ENCODE data around the gene HIP1R.
"Not testable (repeated sequence)": the region's sequence is repeated elsewhere in the genome, so short reads cannot be mapped to it uniquely, and the experiment has no call there.

The HIP1R gene

GRCh38 chr12:122878780-122879612 lies 43.7 kb downstream of the HIP1R start:
- DNase-seq = no peak

DNA sequence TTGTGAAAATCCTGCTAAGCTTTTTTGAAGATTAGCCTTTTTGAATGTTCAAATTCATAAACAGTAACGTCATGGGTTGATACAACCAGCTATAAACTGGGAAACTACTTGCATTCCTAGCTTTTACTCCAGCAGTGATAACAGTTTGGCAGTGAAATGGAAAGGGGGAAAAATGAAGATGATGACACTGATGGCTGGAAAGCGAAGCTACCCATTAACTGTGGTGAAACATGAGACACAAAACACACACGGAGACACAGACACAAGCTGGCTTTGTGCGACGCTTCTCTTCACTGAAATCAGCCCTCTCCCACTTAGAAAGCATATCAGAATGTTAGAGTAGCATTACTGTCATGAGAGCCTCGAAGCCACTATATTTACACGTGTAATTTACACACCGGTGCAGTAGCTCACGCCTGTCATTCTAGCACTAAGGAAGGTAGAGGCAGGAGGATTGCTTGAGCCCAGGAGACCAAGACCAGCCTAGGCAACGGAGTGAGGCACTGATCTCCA lies 45.0 kb downstream of the HIP1R start:
- no peak for DNase-seq

DNA sequence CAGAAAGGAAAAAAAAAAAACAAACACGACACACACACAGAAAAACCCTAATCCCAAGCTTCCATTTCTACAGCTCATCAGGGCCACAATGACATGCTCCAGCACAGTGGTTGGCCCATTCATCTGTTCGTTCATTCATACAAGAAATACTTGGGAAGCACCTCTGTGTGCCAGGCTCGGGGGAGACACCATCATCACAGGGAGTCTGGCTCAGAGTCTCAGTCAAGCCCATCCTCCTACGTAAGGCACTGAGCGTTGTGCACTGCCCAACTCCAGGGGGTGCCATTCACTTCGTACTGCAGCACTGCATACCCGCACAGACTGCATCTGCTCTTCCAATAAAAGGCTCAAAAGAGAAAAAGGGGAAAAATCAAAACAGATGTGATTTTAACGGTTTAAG lies 45.4 kb downstream of the HIP1R start:
- DNase-seq = no peak

GRCh38 chr12:122882908-122883558 lies 47.8 kb downstream of the HIP1R start:
- no peak for DNase-seq

DNA sequence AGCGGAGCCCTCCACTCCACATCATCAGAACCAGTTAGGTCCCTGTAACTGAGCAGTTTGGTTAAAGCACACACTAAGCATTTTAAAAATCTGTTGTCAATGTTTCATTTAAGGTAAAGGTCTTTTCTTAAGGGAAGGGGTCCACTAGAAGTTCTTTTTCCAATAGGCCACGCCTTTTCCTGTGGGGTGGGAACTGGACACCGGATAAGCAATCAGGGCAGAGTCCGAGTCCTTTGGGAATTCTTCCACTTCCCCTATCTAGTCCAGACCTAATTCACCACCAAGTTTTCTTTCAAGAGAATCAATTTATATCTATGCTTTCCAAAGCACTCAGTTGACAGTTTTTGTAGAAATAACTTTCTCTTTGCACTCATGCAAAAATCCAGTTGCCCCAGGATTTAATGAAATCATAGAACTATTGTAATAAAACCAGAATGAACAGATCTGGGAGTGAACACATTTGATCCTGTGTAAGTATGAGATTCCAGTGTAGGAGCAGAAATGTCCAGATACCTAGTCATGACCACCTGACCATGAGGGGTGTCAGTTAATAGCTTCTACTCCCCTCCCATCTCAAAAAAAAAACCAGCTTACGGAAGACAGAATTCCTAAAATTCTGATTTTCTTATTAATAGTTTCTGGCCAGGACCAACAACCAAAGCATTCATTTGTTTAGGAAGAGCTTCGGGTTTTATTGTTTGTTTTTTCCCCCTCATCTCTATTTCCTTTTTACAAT lies 49.0 kb downstream of the HIP1R start:
- DNase-seq = no peak

DNA sequence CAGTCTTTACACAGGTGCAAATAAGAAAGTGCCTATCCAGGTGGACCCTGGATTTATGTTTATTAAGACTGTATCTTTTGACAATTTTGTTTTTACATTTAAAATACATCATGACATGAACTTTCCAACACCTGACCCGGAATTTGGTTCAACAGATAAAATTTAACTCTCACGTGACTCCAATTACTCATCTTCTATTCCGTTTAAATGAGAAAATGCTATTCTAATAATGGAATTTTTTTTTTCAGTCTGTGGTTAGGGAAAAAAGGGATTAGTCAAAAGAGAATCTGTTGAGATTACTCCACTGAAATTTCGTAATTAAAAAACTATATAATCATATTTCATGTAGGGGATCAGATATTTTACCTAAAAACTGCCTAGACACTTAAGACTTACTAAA lies 49.6 kb downstream of the HIP1R start:
- no peak for DNase-seq

DNA sequence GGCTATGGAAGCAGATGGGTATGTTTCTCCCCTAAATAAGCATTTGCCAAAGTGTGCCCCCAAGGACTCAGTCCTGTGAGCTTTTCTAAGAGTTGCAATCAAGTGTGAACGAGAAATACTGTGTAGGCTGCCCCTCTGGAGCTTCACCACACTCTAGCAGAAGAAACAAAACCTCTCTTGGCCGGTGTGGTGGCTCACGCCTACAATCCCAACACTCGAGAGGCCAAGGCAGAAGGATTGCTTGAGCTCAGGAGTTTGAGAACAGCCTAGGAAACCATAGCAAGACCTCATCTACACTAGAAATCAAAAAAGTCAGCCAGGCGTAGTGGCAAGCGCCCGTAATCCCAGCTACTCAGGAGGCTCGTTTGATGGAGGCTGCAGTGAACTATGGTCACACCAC lies 50.9 kb downstream of the HIP1R start:
- DNase-seq = no peak

DNA sequence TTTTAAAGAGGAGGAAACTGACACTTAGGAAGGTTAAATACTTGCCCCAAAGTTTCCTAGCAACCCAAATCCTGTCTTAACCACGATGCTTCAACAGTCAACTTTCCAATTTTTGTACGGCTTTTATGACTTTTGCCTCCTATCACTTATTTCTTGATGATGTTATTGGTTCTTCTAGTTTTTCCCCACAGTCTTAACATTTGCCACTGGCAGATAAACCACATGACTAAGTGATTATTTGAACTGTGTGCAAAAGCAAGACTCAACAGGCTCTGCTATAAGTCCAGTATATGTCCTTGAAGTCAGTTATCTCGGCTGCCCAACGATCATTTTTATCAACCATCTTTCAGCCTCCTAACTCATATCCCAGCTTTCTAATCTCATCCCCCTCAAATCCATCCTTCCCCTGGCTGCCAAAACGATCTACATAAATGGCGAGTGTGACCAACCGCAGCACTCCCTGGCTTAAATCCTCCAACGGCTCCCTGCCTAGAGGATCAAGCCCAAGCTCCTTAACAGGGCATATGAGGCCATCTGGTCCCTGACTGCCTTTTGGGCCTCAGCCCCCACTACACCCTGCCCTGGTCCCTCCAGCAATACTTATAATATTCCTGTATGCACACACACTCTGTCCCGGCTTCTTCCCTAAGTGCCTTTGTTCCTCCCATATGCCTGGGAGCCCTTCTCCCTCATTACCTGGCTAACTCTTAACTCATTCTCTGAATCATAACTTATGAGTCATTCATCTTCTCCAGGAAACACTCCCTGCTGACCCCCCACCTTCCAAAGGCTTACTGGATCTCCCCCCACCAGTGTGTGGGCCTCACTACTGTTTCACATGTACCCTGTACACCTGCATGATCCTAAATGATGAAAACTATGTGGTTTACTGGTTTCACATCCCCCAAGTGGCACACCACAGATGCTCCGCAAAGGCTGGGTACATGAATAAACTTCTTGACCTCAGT lies 51.9 kb downstream of the HIP1R start:
- no peak for DNase-seq

GRCh38 chr12:122887819-122888212 lies 52.6 kb downstream of the HIP1R start:
- no peak for DNase-seq

GRCh38 chr12:122888232-122888752 lies 53.0 kb downstream of the HIP1R start:
- DNase-seq = peak; percentile 68

DNA sequence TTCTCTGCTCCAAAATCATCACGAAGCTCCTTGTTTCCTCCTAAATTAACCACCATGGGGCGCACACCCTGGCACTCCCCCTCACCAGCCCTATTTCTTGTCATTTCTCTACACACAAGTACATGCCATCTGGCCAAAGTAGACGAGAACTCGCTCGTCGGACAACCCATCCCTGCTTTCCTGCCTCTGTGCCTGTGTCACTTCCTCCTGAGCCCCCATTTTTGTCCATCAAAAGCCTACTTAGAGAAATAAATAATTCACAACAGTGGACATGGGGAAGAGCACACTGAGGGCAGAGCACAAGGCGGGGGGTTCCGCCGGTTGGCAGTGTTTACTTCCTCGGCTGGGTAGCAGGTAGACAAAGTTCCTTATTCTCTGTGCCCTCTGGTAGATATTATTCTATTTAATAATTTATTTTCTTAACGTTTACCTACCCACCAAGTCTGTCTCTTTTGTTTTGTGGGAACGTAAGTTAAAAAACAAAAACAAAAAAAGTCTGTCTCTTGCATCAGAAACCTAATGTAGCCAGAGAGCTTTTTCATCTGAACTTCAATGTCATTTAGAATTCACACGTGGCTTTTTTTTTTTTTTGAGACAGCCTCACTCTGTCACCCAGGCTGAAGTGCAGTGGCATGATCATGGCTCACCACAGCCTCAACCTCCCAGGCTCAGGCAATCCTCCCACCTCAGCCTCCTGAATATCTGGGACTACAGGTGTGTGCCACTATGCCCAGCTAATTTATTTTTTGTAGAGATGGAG lies 54.7 kb downstream of the HIP1R start:
- no peak for DNase-seq

DNA sequence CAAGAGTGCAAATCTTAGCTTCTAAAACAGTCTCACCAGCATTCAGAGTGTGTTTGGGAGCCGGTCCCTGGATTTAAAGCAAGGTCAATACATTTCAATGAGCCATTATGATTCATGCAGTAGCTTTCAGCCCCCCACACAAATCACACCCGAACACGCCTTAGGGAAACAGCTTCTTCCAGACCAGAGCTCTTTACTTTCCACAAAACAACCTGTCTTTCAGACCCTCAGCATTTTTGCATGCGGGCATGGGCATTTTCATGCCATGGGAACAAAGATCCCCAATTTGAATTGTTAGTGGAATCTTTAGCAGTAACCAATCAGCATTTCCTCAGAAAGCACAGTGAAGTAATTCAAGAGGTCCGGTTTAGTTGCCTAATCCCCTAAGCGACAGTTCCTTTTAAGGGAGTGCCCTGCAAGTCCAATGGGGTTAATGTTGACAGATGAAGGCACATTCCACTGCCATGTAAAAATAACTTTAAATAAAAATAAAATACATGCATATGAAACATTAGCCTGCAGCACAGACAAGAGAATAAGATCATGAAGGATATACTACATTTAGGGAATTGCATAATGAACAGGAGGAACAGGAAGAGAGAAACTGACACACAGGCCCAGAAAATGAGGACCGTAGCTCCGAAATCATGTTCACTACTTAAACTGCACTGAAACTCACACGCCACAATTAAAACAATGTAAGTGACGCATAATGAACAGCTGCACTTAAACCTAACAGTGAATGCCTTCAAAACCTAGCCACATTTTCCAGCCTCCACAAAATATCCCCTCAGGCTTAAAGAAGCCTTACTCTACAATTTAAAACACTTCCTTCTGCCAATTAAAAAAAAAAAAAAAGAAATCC lies 56.6 kb downstream of the HIP1R start:
- DNase-seq = no peak

DNA sequence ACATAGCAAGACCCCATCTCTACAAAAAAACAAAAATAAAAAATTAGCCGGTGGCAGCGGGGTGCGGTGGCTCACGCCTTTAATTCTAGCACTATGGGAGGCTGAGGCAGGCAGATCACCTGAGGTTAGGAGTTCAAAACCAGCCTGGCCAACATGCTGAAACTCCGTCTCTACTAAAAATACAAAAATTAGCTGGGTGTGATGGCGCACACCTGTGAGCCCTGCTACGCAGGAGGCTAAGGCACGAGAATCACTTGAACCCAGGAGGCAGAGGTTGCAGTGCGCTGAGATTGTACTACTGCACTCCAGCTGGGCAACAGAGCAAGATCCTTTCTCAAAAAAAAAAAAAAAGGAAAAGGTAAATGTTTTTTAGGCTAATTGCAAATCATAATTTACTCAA lies 57.5 kb downstream of the HIP1R start:
- not testable (repeated sequence) for DNase-seq

- no peak for DNase-seq
Observed at GRCh38 chr12:122893208-122894153, 58.2 kb downstream of the HIP1R start.

- DNase-seq = no peak
Observed at GRCh38 chr12:122894193-122895121, 59.2 kb downstream of the HIP1R start.

DNA sequence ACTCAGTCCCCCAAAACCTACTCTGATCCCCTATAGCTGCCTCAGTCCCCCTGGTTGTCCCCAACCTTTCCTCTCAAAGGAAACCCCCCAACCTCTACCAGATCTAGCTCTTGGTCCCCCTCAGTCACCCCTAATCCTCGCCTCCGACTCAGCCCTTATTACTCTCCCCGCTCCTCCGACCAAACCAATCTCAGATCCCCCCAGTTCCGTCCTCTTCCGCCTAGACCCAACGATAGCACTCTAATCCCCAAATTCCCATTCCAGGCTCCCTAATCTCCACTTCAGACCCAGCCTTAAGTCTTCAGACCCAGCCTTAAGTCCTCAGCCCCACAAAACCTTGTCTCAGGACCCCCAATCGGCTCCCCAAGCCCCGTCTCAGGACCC lies 60.1 kb downstream of the HIP1R start:
- no peak for DNase-seq

- DNase-seq = peak; percentile 83
Observed at GRCh38 chr12:122895704-122896636, 60.7 kb downstream of the HIP1R start, which contains the start of gene VPS37B. Gene VPS37B, minus strand, starts transcription at chr12:122896124. Its CDS starts 62 bp downstream, at chr12:122896062.
